Cerebellar cortex (tissue), 1 donor: ENCODE measurements around the gene LYPD6B.

Experiments
- DNase-seq: peaks from one replicate; pipeline ENCODE4 v3.0.0-alpha.2; 2015; ENCODE audit warnings: low spot score

LYPD6B gene

DNA sequence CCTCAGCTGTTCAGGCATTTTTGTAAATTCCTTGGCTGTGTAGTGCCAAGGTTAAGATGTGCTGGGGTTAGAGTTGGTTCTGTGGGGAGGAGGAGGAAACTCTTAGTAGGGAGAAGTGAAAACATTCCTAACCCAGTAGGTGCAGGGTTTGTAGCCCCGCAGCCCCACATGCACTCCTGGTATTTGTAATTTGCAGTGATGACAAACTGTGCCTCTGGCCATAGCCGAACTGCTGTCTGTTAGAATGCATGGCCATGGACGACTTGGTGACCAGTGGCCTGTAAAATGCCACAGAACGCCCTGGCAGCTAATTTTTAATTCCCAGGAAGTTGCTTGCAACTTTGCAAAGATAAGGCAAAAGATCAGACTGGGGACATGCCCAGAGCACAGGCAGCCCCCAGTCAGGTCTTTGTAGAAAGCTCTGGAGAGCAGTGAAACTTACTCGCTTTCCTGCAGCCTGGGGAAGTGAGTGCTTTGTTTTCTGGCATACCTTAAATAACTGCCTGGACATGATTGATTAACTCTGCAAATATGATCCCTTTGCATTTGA lies 38.4 kb downstream of the LYPD6B start:
- DNase-seq, result peak; percentile 20

DNA sequence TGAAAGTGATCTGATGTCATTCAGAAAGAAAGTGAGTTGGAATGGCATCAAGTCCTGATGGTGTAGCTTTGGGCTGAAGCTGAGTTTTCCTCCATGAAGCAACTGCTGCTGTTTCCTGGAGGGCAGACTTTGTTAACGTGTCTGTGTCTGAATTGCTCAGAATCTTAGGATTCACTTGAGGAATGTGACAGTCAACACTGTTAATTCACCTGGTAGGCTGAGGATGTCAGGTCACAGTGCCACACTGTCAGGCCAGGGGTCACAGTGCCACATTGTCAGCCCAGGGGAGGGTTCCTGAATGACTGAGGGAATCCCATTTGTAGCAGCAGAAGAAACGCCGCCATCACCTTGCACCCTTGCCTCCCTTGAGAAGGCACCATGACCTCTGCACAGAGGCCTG lies 39.4 kb downstream of the LYPD6B start:
- DNase-seq, result no peak

DNA sequence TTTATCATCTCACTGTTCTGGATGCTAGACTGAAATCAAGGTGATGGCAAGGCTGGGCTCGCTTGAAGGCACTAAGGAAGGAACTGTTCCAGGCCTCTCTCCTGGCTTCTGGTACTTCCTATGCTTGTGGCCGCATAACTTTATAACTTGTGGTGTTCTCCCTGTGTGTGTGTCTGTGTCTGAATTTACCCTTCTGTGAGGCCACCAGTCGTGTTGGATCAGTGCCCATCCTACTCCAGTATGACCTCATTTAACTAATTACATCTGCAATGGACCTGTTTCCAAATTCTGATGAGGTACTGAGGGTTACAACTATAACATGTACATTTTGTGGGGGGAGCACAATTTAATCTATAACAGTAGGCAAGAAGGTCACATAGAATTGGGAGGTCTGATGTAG lies 41.6 kb downstream of the LYPD6B start:
- DNase-seq, result no peak

DNA sequence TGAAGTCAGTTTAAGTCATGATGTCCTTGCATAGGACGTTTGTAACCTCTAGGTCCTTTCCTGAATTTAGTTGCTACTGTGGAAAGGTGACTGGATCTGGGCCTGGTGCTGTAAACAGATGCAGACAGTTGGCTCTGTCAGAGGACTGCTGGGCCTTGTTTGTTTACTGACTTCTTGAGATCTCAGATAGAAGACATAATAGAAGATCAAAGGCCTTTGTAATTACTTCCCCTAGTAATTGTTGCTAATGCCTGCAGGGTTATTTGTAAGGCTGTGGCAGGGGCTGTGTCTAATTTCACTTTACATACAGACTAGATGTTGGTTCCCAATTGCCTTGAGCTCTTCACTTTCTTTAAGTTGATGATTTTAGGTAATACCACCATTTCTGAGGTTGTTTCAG lies 42.5 kb downstream of the LYPD6B start:
- DNase-seq, result no peak

DNA sequence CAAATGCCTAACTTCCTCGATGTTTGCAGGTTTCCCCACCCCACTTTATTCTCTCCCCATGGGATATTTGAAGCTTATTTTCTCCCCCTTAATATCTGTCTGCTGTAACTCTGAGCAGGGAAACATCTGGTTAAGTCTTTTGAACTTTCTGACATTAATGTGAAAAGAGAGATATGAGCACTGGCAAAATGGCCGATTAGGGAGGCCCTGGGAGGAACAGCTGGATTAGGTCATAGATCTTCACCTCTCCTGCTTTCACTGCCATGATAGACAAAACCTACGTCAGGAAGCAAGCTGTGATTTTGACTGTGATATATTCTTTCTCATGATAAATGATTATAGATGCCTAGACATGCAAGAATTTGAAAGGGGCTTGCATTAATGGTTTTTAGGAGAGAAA lies 43.6 kb downstream of the LYPD6B start:
- DNase-seq, result no peak

DNA sequence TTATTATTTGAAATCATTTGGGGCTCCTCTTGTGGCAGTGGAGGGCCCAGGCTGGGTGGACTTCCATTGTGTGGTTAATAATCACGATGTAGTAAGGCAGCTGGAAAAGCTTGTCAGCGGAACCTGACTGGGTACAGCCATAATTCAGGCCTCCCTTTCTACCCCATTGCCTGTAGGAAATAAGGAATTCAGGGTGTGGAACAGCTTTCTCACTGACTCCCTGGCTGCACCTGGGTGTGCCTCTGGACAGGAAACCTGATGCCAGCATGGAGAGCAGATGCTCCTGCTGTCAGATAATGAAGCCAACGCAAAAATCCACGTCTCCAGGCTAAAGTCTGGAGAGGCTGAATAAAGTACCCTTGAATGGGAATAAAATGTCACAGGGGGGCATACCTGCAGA lies 44.2 kb downstream of the LYPD6B start:
- no peak for DNase-seq

DNA sequence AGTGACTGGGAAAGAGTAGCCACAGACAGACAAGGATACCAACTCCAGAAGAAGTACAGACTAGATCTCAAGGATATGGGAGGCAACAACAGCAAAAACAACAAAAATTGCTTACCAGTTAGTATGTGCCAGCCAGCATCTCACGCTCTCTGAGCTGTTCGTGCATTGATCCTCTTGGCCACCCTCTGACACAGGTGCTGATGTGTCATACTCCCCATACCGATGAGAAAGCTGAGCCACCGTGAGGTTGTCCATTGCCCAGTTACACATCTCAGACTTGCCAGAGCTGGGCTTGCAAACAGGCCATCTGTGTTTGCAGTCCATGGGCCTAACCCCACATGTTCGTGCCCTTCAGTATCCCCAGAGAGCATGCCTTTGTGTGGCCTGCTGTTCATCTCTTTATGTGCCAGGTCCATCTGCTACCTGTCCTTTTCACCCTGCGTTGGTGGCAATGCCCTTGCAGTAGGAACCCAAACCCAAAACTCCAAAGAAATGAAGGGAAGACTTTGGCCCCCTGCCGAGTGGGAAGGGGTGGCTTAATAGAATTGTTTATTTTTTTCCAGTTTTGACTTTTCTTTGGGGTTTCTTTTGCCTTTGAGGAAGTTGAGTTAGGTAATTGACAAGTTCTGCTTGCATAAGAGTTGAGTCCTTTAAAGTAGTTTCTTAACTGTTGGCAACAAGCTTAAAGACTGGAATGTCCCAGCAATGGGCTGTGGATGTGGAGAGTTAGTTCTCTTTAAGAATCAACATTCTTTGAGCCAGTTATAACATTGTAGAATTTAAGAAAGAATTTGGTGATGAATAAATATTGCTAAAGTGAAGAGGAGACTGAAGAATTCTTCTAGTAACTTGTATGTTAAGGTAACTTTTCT lies 46.7 kb downstream of the LYPD6B start:
- no peak for DNase-seq

DNA sequence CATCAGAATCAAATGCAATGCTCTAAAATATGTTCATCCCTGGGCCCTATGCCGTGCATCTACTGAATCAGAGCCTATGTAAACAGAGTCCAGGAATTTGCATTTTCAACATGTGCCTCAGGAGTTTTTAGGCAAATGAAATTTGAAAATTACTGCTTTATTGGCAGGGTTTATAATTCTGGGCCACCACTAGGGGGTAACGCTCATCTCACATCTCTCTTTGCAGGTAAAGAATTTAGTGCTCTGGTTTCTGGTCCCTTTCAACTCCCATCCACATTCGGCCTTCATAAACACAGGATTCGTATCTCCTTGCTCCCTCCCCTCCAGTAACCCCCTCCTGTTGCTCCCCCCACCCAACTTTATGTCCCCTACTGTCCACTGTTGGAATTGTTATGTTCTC lies 49.3 kb downstream of the LYPD6B start:
- DNase-seq, result no peak

DNA sequence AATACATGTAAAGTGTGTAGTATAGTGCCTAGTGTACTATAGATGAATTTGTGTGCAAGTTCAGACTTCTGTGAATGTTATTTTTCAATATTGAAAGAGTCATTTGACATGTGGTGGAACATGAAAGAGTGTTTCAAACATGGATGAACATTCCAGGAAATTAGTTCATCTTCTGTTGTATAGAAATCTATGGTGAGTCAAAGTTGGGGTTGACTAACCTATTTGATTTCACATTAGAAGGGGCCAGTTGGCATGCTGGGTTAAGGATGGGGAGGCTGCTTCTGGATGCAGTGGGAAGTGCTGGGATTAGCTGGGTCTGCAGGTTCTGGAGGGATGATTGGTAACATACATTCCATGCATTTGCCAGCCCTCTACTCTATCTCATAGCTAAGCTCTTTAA lies 50.6 kb downstream of the LYPD6B start:
- no peak for DNase-seq

DNA sequence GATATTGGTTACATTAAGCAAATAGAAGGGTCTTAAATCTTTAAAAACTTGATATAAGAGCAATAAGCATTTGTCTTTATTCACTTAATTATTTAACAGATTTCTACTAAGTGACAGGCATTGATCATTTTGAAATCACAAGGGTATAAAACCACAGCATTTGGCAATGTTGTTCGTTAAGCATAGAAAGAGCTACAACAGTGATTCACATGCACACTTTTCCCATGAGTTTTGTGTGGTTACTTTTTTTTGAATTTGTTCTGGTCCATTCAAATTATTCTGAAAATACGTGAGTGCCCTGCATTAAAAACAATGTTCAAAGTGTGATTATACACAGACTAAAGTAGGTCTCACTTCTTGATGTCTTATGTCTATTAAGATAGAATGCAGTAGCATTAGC lies 52.2 kb downstream of the LYPD6B start:
- no peak for DNase-seq

DNA sequence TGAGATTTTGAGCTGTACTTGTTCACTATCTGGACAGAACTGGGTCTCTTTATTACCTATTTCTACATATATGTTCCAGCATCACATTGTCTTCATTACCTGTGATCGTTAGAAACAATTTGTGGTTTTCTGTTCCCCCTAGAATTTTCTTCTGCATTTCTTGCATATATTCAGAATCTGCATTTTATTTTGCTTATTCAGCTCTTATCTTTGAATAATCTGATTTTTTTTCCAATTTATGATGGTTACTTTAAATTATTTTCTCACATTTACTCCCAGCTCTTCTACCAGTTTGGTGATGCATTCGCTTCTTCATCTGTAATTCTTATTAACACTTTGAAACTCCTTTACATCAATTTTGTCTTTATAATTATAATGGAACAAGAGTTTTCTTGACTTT lies 55.1 kb downstream of the LYPD6B start:
- no peak for DNase-seq

DNA sequence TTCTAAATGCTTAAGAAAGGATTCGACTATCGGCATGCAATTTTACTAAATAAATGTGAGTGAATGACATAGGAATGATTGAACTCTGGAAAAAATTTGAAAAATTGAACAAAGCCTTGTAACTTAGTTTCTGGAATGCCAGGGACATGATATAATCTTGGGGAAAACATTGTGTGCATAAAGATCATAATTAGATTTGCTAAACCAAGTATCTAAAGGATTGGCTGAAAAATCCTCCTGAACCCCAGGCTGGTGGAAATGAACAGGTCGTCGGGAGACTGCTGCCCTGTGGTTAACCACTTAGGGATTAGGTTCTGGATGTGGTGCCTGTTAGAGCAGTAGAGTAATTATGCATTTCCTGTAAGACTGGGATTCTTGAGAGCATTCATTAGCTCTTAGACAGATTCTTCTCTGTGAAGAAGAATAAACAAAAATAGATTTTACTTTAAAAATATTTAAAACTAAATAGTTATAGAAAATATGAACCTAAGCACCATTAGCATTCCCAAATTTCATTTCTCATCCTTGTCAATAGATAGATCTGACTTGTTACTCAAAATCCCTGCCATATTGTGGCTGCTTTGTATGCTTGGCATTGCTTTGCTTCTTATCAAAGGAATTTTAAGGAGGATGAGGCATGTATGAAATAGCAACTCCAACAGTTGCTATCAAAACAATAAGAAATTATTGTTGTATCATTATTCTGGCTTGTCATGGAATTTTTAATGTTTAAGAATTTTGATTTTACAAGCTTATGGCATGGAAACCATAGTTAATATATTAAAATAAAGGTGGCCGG lies 55.9 kb downstream of the LYPD6B start:
- DNase-seq, result no peak

DNA sequence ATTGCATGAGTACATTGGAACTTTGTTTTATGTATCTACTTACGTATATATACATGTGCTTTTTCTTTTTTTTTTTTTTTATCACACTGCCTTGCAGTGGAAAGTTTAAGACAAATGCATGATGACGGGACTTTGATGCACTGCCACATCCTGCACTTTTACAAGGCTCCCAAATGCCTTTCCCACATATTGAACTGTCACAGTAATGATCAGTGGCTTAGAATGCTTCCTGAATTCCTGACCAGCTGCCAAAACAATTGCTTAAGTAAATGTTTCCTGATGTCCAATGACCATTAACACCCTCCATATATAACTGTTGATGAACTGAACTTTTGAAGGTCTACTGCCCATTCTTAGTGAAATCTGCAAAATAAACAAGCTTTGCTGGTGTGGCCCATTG lies 60.2 kb downstream of the LYPD6B start:
- no peak for DNase-seq

DNA sequence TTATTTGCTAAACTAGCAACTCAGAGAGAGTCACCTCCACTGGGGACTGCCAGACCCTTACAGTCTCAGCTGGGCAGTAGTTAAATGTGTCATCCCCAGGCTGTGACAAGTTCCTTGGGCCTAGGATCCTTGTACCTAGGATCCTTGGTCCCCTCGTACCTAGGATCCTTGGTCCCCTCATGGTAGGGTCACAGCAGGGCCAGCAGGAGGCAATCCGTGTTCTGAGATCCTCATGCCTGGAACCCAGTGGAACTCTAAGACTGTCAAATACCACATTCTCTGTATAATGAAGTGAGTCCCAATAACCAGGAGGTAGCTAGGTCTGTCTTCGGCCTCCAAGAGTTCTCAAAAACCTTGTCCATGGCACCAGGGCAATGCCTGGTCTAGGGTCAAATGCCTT lies 60.8 kb downstream of the LYPD6B start:
- DNase-seq, result no peak

DNA sequence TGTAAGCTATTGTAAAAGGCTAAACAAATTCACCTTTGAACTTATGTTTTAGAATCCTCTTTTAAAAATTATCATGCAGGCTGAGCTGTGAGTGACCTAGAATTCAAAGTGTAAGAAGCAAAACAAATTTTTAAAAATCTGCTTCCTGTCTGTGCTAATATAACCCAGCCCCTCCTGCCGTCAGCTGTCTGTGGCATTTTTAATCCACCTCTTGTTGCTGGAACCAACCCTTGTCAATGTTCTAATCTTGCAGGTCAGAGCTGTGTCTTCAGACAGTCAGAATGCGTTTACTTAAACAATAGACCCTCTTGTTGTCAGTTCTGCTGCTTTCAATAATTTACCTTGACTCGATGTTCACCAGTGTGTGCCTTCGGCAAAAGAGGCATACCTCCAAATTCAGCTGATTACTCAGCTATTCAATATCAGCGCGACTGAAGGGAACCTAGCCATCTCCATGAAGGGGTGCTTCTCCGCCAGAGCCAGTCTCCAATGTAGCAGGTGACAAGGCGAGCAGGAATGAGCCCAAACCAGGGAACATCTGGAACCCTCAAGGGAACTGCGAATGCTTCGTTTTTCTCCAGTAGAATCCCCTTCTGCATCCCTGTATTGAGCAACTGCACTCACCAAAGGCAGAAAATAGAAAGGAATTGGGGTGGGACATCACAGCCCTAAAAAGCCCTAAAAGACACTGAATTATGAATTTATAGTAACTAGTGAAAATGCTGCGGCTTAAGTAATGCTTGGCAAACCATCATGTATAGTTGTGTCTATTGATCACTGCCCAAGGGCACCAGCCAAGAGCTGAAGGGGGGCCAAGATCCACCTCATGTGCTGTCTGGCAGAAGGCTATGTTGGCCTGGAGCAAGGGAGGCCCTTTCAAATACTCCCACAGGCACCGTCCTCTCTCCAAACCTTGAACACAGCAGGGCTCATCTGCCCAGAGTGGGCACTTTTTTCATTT lies 62.5 kb downstream of the LYPD6B start:
- no peak for DNase-seq

DNA sequence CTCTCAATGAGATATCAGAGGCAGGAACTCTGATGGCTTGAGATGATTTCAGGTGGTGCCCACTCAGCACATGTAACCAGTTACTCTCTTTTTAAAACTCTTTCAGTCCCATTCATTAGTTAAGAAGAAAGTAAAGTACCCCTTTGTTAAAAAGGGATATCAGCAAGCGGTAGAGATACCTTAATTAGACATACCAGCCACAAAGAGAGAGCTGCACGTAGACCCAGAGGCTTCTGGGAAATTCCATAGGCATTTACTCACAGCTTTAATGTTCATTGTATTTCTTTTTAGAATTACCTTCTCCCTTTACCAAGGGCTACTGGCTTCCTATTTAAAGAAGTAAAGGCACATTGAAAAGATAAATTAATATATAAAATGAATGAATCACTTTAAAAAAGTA lies 63.3 kb downstream of the LYPD6B start:
- DNase-seq, result no peak

DNA sequence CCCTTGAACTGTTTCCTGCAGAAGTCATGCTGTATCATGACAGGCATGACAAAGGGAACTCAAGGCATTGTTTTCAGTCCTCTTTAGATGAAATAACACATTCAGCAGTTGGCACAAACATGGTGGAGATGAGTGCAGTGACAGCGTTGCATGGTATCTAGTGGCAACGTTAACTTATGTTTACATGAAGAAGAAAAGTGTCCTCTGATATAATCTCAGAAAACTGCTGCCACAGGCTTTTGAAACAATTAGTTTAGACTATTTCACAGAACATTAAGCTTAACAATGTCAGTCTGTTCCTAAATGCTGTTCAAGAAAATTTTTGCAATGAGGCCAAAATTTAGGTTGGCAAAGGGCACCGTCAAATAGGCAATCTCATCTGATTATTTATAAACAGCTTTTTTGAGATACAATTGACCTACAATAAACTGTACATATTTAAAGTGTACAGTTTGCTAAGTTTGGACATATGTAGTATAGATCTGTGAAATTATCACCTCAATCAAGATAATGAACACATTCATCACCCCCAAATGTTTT lies 64.7 kb downstream of the LYPD6B start:
- no peak for DNase-seq

DNA sequence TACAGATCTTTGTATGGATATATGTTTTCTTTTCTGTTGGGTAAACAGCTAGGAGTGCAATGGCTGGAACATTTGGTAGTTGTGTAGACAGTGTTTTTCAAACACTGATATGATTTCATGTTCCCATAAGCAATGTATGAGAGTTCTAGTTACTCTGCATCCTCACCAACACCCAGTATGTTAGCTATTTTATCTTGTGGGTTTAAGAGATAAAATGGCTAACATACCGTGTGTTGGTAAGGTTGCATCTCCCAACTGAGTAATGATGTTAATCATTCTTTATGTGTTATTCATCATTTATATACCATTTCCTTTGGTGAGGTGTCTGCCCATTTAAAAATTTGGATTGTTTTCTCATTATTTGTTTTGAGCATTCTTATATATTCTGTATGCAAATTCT lies 65.7 kb downstream of the LYPD6B start:
- DNase-seq, result no peak

DNA sequence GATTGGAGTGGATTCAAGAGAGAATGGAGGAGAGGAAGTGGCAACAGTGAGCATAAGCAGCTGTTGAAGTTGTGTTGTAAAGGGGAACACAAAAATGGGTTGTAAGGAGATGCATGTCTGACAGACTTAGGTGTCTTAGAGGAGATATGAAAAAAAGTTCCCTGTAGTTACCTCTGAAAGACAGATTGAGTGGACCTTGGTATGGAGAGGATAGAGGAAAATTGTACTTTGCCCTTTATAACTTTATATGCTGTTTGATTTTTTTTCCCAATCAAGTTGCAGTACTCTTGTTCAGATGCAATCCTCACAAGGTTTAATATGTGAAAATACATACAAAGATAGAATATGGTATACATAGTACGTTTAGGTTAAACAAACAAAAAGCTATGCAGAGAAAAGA lies 73.6 kb downstream of the LYPD6B start:
- DNase-seq, result no peak

DNA sequence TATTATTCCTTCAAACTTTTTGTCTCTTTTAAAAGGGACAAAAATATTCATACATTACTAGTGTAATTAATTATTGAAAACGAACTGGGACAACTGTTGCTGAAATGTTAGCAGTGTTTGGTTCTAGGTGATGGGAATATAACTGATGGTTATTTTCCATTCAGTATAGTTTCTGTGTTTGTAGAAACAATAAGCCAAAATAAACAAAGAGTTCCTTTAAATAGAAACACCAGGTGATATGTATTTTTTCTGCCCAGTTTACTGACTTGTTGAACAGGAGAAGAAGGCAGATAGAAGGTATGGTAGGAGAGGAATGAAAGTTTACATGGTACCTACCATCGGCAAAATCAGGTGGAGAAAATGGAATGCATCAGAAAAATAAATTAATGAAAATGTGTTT lies 74.2 kb downstream of the LYPD6B start:
- DNase-seq, result no peak

DNA sequence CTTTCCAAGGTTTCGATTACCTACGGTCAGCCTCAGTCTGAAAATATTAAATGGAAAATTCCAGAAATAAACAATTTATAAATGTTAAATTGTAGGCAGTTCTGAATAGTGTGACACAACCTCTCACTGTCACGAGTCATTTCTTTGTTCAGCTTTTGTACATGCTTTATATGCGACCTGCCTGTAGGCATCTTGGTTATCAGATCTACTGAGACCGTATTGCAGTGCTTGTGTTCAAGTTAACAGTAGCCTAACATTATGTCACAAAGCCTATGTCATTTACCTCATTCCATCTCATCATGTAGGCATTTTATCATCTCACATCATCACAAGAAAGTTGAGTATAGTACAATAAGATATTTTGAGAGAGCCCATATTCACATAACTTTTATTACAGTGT lies 77.3 kb downstream of the LYPD6B start:
- DNase-seq, result no peak

DNA sequence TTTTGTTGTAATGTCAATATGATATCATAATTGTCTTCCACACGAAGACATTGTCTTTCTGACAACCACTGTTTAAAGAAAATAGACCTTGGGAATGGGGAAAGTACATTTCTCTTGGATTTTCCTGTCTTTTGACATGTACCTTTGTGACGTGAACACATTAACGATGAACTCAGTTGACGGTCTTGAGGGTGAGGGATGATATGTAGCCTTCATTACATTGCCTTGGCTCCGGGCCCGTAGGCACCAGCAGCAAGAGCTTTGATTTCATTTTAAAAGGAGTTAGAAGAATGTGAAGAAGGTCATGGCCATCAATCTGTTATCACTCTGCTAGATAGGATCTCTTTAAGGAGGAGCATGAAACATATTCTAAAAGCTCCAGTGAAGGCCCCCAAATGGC lies 80.9 kb downstream of the LYPD6B start:
- DNase-seq, result no peak
